ENCODE measurements around the gene UBE2E3.

Gene UBE2E3

DNA sequence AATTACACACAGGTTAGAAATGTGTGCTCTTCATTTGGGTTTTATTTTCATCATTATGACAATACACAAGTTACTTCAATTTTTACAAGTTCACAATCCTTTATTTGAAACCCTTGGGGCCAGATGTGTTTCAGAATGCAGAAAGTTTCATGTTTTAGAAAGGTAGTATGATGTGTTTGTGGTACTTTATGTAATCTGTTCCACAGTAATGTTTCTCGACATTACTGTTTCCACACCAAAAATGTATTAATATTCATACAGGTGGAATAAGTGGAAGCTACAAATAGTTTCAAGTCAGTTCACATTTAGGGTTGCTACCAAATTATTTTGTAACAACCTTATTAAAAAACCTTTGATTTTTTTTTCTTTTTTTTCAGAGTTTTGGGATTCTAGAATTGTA is 10.4 kb downstream of the UBE2E3 start:
- no peaks in the 10 kb centered on the region for H3K27me3 Mint-ChIP-seq
- no peaks in the 10 kb centered on the region for H3K9me3 Mint-ChIP-seq (ENCODE audit: low read depth)
- H3K36me3 Mint-ChIP-seq = peaks cover 21% of the 10 kb centered on the region
- peaks cover 19% of the 10 kb centered on the region for H3K4me1 Mint-ChIP-seq (ENCODE audit: low read depth)
- no peak overlapping the region for H3K27ac Mint-ChIP-seq
- H3K4me3 Mint-ChIP-seq = no peak overlapping the region

DNA sequence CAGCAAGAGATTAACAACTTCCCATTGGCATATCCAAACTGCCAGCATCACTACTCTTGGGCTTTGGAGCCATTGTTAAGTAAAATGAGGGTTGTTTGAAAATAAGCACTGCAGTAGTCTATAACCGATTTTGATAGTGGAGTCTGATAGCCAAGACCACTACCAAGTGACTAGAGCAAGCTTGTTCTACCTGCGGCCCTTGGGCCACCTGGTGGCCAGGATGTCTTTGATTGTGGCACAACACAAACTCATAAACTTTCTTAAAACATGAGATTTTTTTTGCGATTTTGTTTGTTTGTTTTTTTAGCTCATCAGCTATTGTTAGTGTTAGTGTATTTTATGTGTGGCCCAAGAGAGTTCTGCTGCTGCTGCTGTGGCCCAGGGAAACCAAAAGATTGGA is 11.0 kb downstream of the UBE2E3 start:
- H3K9me3 Mint-ChIP-seq (ENCODE audit: low read depth) = no peaks in the 10 kb centered on the region
- H3K4me1 Mint-ChIP-seq (ENCODE audit: low read depth) = peaks cover 17% of the 10 kb centered on the region
- H3K4me3 Mint-ChIP-seq = no peak overlapping the region
- no peaks in the 10 kb centered on the region for H3K27me3 Mint-ChIP-seq
- peaks cover 17% of the 10 kb centered on the region for H3K36me3 Mint-ChIP-seq
- H3K27ac Mint-ChIP-seq = no peak overlapping the region

DNA sequence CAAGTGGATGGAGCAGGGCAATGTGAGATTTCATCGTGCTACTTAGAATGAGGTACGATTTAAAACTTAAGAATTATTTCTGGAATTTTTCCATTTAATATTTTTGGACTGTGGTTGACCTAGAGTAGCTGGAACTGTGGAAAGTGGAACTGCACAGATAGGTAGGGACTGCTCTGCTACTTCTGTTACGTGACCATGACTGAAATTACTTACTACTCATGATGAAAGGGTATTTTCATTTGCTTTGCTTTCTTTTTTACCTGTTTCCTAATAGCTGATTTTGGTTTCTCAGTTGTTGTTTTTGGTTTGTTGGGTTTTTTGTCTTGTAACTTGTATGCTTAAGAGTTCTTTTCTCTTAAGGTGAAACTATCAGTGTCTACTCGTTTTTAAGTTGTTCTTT is 11.4 kb downstream of the UBE2E3 start:
- H3K27ac Mint-ChIP-seq = no peak overlapping the region
- H3K36me3 Mint-ChIP-seq = peaks cover 17% of the 10 kb centered on the region
- H3K4me1 Mint-ChIP-seq (ENCODE audit: low read depth) = peaks cover 17% of the 10 kb centered on the region
- no peak overlapping the region for H3K4me3 Mint-ChIP-seq
- H3K27me3 Mint-ChIP-seq = no peaks in the 10 kb centered on the region
- no peaks in the 10 kb centered on the region for H3K9me3 Mint-ChIP-seq (ENCODE audit: low read depth)

DNA sequence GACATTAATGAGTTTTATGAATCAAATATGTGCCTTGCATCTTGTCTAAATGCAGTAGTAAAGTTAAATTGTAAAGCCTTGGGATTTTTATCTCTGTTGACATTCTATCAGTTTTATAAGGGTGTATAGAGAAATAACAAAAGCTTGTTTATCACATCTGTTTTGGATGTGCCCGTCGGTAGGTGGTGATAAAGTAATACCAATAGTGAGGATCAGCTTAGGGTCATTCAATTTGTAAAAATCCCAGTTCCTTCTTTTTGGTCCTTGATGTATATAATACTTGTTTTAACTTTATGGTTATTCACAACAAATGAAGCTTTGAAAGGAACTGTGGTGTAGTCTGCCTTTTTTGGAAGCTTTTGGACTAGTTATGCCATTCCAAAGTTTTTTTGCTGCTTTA is 12.6 kb downstream of the UBE2E3 start:
- no peak overlapping the region for H3K27ac Mint-ChIP-seq
- H3K27me3 Mint-ChIP-seq = no peaks in the 10 kb centered on the region
- peaks cover 21% of the 10 kb centered on the region for H3K36me3 Mint-ChIP-seq
- H3K4me3 Mint-ChIP-seq = no peak overlapping the region
- no peaks in the 10 kb centered on the region for H3K9me3 Mint-ChIP-seq (ENCODE audit: low read depth)
- peaks cover 17% of the 10 kb centered on the region for H3K4me1 Mint-ChIP-seq (ENCODE audit: low read depth)

DNA sequence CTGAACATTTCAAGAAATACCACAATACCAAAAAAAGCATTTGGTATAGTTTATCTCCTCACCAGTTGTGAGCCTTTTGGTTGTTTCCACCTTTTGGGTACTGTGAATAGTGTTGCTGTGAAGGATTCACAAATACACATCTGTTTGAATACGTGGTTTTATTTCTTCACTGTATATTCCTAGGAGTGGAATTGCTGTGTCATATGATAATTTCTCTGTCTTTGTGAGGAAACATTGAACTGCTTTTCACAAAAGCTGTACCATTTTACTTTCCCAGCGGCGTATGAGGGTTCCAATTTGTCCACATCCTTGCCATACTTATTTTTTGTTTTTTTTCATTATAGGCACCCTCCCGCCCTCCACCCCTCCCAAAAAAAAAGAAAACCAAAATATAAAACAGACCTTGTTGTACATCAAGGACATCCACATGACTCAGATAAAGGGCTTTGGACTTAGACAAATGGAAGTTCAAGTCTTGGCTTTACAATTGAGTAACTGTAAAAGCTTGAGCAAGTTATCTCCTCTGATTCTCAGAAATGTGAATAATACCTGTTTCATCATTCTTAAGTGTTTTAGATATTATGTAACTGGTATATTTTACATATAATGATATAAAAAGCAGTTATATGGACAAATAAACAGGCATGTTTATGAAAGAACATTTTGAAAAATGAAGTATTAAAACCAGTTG is 19.0 kb downstream of the UBE2E3 start:
- peaks cover 20% of the 10 kb centered on the region for H3K36me3 Mint-ChIP-seq
- no peaks in the 10 kb centered on the region for H3K9me3 Mint-ChIP-seq (ENCODE audit: low read depth)
- no peak overlapping the region for H3K4me3 Mint-ChIP-seq
- peaks cover 26% of the 10 kb centered on the region for H3K4me1 Mint-ChIP-seq (ENCODE audit: low read depth)
- no peaks in the 10 kb centered on the region for H3K27me3 Mint-ChIP-seq
- H3K27ac Mint-ChIP-seq = no peak overlapping the region

DNA sequence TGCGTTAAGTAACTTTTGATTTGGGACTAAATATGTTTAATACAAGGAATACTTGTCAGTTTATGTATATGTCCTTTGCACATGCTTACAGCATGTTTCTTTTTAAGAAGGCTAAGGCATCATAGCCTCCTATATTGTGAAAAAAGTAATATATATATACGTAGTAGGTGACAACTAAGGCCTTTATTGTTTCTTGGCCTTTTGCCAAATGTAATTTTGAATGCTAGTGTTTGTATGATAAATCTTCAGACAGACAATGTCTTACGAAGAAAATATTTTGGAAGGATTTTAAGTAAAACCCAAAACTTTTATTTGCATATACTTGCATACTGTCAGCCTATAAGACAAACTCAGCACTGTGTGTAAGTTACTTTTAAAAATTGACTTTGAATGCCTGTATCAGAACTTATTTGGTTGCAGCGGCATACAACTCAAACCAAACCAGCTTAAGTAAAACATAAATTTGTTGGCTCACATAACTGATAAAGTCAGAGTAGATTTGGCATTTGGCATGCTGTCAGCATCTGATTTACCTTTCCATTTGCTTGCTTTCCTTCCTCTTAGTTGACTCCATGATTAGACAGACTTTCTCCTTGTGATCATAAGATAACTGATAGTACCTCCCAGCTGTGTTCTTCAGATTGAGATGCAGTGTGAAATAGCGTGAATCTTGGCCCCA is 24.4 kb downstream of the UBE2E3 start:
- H3K4me3 Mint-ChIP-seq = no peak overlapping the region
- peaks cover 6% of the 10 kb centered on the region for H3K36me3 Mint-ChIP-seq
- H3K27ac Mint-ChIP-seq = no peak overlapping the region
- H3K27me3 Mint-ChIP-seq = no peaks in the 10 kb centered on the region
- H3K4me1 Mint-ChIP-seq (ENCODE audit: low read depth) = peaks cover 23% of the 10 kb centered on the region
- no peaks in the 10 kb centered on the region for H3K9me3 Mint-ChIP-seq (ENCODE audit: low read depth)

DNA sequence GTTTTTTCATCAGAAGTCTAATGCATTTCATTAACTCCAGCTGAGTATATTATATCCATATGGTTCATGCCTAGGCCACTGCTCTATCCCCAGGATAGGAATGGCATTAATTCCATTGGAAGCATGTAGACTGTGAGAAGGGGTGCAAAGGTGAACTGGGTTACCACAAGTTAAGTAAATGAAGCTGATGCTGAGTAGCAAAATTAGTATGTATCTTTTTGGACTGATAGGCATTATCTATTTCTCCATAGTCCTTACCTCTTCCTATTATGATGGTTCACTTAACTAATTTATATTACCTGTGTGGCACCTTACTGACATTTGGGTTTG is 24.9 kb downstream of the UBE2E3 start:
- no peak overlapping the region for H3K4me3 Mint-ChIP-seq
- H3K27me3 Mint-ChIP-seq = no peaks in the 10 kb centered on the region
- no peaks in the 10 kb centered on the region for H3K9me3 Mint-ChIP-seq (ENCODE audit: low read depth)
- peaks cover 6% of the 10 kb centered on the region for H3K36me3 Mint-ChIP-seq
- H3K4me1 Mint-ChIP-seq (ENCODE audit: low read depth) = peaks cover 26% of the 10 kb centered on the region
- H3K27ac Mint-ChIP-seq = no peak overlapping the region

DNA sequence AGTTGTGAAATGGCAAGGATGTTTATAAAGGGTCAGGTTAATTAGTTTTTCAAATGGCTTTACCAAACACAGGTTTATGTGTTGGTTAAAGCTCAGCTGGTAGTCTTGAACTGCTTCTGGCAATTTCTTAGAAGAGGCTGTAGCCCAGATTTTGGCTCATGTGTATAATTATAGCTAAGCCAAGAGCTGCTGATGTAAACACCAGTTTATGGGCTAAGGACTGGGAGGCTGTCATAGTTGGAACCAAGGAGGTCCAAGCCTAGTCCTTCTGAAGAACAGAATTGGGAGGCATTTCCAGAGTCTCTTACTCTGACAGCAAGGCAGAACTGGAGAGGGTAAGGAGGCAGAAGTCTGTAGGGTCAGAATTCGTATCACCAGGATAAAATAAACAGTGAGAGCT is 25.4 kb downstream of the UBE2E3 start:
- Mint-ChIP-seq H3K27ac (no peak overlapping the region), H3K4me3 (no peak overlapping the region), H3K36me3 (peaks cover 6% of the 10 kb centered on the region), H3K27me3 (no peaks in the 10 kb centered on the region), H3K9me3 (ENCODE audit: low read depth) (no peaks in the 10 kb centered on the region), H3K4me1 (ENCODE audit: low read depth) (peaks cover 31% of the 10 kb centered on the region)

DNA sequence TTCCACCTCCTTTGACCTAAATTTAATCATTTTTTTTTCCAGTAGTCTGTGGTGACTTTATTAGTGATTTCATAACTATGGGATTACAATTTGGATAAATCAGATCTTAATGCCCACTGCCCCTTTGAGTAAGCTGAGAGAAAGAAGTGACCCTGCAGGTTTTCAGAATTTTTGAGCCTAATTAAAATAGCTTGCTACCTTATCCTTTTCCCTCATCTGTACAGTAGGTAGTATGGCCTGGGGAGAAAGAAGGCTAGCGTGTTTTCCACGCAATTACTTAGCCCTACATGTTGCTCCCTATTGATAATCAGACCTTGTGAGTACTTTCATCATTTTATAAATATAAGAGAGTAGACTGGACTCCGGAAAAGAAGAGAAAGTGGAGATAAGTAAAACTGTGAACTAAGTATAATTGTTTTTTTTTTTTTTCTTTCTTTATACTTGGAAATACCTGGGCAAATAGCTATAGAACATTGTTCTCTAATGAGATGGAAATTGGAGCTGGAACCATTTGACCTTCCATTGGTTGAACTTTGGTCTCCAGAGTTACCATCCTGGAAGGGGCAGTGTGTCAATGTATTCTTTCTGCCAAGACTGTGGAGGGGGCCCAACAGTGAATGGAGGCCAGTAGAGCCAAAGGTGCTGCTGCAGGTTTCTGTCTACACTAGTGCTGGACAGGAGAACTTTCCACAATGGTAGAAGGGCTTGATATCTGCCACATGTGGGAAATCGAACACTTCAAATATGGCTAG is 26.9 kb downstream of the UBE2E3 start:
- no peak overlapping the region for H3K4me3 Mint-ChIP-seq
- peaks cover 29% of the 10 kb centered on the region for H3K4me1 Mint-ChIP-seq (ENCODE audit: low read depth)
- no peaks in the 10 kb centered on the region for H3K27me3 Mint-ChIP-seq
- peaks cover 4% of the 10 kb centered on the region for H3K36me3 Mint-ChIP-seq
- H3K9me3 Mint-ChIP-seq (ENCODE audit: low read depth) = no peaks in the 10 kb centered on the region
- H3K27ac Mint-ChIP-seq = no peak overlapping the region

DNA sequence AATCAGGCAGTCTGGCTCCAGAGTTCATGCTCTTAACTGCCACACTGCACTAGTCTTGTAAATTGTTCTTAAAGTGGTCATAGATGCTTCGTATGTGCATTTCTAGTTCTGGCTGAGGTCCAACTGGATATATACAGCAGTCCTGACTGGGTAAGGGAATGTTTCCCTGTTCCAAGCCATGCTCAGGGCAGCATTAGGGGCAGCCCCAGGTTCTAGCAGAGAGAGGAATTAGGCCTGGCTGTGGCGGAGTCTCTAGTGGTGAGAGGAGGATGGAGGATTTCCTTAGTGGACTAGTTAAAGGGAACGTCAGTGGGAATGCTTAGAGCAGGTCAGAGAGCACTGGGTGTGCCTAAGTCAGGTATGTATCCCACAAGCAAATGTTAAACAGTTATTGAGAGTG is 28.0 kb downstream of the UBE2E3 start:
- peaks cover 6% of the 10 kb centered on the region for H3K36me3 Mint-ChIP-seq

DNA sequence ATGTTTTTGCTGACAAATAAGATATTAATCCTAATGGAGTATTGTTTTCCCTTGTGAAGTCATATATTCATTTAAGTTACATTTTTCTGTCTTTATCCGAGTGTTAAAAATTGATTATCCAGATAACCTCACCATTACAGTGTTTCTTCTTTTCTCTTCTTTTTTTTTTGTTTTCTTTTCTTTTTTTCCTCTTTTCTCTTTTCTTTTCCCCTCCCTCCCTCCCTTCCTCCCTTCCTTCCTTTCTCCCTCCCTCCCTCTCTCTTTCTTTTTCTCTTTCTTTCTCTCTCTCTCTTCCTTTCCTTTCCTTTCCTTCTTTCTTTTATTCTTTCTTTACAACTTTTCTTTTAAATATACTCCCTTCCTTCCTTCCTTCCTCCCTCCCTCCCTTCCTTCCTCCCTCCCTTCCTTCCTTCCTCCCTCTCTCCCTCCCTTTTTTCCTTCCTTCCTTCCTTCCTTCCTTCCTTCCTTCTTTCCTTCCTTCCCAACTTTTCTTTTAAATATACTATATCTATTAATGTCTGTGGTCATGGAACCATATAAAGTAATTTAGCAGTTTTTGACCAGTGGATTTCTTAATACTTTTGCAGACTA is 40.9 kb downstream of the UBE2E3 start:
- Mint-ChIP-seq H3K4me1 (ENCODE audit: low read depth) (peaks cover 24% of the 10 kb centered on the region), H3K27ac (no peak overlapping the region), H3K9me3 (ENCODE audit: low read depth) (no peaks in the 10 kb centered on the region), H3K27me3 (no peaks in the 10 kb centered on the region), H3K36me3 (no peaks in the 10 kb centered on the region), H3K4me3 (no peak overlapping the region)

More for the DNA sequence above, 28.0 kb downstream of the UBE2E3 start:
- H3K27ac Mint-ChIP-seq = no peak overlapping the region
- H3K4me3 Mint-ChIP-seq = no peak overlapping the region
- H3K27me3 Mint-ChIP-seq = no peaks in the 10 kb centered on the region
- no peaks in the 10 kb centered on the region for H3K9me3 Mint-ChIP-seq (ENCODE audit: low read depth)
- H3K4me1 Mint-ChIP-seq (ENCODE audit: low read depth) = peaks cover 29% of the 10 kb centered on the region

DNA sequence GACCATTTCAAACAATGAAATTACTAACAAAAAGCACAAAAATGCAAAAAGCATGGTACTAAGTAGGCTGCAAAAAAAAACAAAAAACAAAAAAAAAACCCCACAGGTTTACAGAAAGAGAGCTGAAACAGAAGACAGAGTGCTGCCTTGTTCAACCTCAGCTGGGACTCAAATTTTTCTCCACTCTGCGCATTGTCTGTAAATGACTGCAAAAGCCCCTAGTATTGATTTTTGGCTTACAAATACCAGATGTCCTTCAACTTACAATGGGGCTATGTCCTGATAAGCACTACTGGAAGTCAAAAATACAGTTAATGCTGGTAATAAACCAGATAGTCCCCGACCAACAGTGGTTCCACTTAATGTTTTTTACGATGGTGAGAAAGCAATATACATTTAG is 42.2 kb downstream of the UBE2E3 start:
- Mint-ChIP-seq H3K9me3 (ENCODE audit: low read depth) (no peaks in the 10 kb centered on the region), H3K4me1 (ENCODE audit: low read depth) (peaks cover 21% of the 10 kb centered on the region), H3K27ac (no peak overlapping the region), H3K4me3 (no peak overlapping the region), H3K36me3 (no peaks in the 10 kb centered on the region), H3K27me3 (no peaks in the 10 kb centered on the region)

DNA sequence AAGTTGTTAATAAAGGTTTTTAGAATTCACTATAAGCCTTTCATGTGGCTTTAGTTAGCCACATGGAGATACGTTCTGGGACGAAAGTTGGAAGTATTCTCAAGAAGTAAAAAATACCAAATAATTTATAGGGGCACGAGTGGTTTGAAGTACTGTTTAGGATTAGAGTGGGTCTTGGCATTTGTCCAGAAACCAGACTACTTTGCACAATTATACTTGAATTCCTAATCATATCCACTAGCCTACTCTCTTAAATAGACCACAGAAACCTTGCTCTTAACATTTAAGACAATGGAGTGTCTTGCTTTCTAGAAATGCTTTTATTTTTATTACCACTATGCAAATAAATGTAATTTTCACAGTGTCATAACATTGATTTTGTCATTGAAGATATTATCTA is 44.6 kb downstream of the UBE2E3 start:
- H3K4me1 Mint-ChIP-seq (ENCODE audit: low read depth) = peaks cover 14% of the 10 kb centered on the region
- H3K27me3 Mint-ChIP-seq = no peaks in the 10 kb centered on the region
- H3K4me3 Mint-ChIP-seq = no peak overlapping the region
- no peaks in the 10 kb centered on the region for H3K36me3 Mint-ChIP-seq
- no peaks in the 10 kb centered on the region for H3K9me3 Mint-ChIP-seq (ENCODE audit: low read depth)
- H3K27ac Mint-ChIP-seq = no peak overlapping the region

DNA sequence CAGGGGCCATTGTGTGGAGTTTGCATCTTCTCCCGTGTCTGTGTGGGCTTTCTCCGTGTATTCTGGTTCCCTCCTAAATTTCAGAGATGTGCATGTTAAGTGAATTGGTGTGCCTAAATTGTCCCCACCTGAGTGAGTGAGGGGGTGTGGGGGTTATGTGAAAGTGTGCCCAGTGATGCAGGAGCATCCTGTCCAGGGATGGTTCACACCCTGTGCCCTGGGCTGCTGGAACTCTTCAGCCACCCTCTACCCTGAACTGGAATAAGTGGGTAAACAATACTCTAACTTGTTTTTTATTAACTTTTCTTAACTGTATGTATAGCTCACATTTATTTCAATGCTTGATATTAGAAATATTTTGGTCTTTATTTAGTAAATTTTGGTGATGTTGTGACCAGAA is 56.0 kb downstream of the UBE2E3 start:
- Mint-ChIP-seq H3K36me3 (peaks cover 7% of the 10 kb centered on the region), H3K27me3 (no peaks in the 10 kb centered on the region), H3K4me3 (no peak overlapping the region), H3K9me3 (ENCODE audit: low read depth) (no peaks in the 10 kb centered on the region), H3K4me1 (ENCODE audit: low read depth) (peaks cover 20% of the 10 kb centered on the region), H3K27ac (no peak overlapping the region)
